HCT116 (cell line): ENCODE measurements around the gene HOXC13. TPM values are rescaled to one million over a fixed set of nuclear protein-coding genes. Genes with fewer than 3 reads are reported as not detected.

Source experiments
- ATAC-seq: fragments of 200-7000 bp; cut with Tn5 transposase; 2 replicates; pipeline ENCODE4 v1.9.1; 2020; ENCODE audit warnings: mild to moderate bottlenecking, moderate library complexity
- BruUV-seq: library from RNA; stranded (reverse); fragments of 400-500 nt; replicated peaks from 2 replicates; lab custom pipeline; 2021; lab: Mats Ljungman, UMichigan
- CTCF ChIA-PET: fragments of 300-600 bp; sonication (Branson Sonifier 250); formaldehyde crosslinking; loops from one replicate; lab custom pipeline; 2021; ENCODE audit warnings: antibody characterized with exemption; lab: Charles Lee
- POLR2A ChIA-PET: fragments of 300-600, 350-600 bp; sonication (Branson Sonifier 250); formaldehyde crosslinking; loops from one replicate; lab custom pipeline; 2021; ENCODE audit warnings: antibody characterized with exemption; lab: Charles Lee
- RAD21 ChIA-PET, 2 experiments: fragments of 300-600 bp; sonication (Branson Sonifier 250); formaldehyde crosslinking; loops; one replicate each; lab custom pipeline; 2023; ENCODE audit warnings: low total read pairs in 2 of 2; ENCODE audit not compliant: uncharacterized antibody in 2 of 2, unreplicated experiment in 2 of 2, low non-redundant PET in 1 of 2; lab: Charles Lee
- DNase-seq: peaks from one replicate; pipeline ENCODE4 v3.0.0-alpha.2; 2010; ENCODE audit warnings: low read depth, low spot score
- H2AFZ ChIP-seq: fragments of 200-600 bp; shearing (Covaris generic), sonication (generic); 2 replicates; pipeline ENCODE4 v1.6.1; 2017; ENCODE audit warnings: low read depth, mixed run types, mixed read lengths, antibody characterized with exemption, low read length; ENCODE audit not compliant: poor library complexity, severe bottlenecking
- H3K27ac ChIP-seq: 2 replicates; pipeline ENCODE4 v1.5.1; 2012; ENCODE audit warnings: low read depth, low read length
- H3K27me3 ChIP-seq: fragments of 200-600 bp; sonication (generic); 2 replicates; pipeline ENCODE4 v1.6.1; 2016; ENCODE audit warnings: mixed run types, low read length, mixed read lengths; ENCODE audit not compliant: insufficient read depth
- H3K36me3 ChIP-seq, 2 experiments: fragments of 200-500 bp in 1 of 2; fragments of 200-600 bp in 1 of 2; sonication (Bioruptor generic) in 1 of 2; sonication (generic) in 1 of 2; 2 replicates each; pipeline versions ENCODE4 v1.5.1 to v1.6.1; 2014 to 2016; ENCODE audit warnings: low read length in 2 of 2, inconsistent platforms in 1 of 2, mixed read lengths in 1 of 2, mixed run types in 1 of 2; ENCODE audit not compliant: insufficient read depth in 2 of 2, control insufficient read depth in 1 of 2
- H3K4me1 ChIP-seq, 2 experiments: fragments of 200-600 bp in 1 of 2; sonication (generic) in 1 of 2; 2 replicates each; pipeline versions ENCODE4 v1.5.1 to v1.6.1; 2012 to 2017; ENCODE audit warnings: low read length in 2 of 2, inconsistent platforms in 1 of 2, mild to moderate bottlenecking in 1 of 2, mixed read lengths in 1 of 2, mixed run types in 1 of 2, moderate library complexity in 1 of 2; ENCODE audit not compliant: insufficient read depth in 2 of 2, control insufficient read depth in 1 of 2
- H3K4me2 ChIP-seq: fragments of 200-600 bp; sonication (generic); 2 replicates; pipeline ENCODE4 v1.6.1; 2017; ENCODE audit warnings: mixed run types, low read length, mixed read lengths
- H3K4me3 ChIP-seq, 2 experiments: fragments of 200-600 bp in 1 of 2; sonication (generic) in 1 of 2; replicated peaks in 1 of 2; 2 replicates each; pipeline ENCODE4 v1.5.1; 2011 to 2016; ENCODE audit warnings: low read length in 2 of 2, control low read depth in 1 of 2, low read depth in 1 of 2, mild to moderate bottlenecking in 1 of 2, mixed read lengths in 1 of 2, mixed run types in 1 of 2
- H3K79me2 ChIP-seq: fragments of 200-600 bp; sonication (generic); 2 replicates; pipeline ENCODE4 v1.6.1; 2017; ENCODE audit warnings: mild to moderate bottlenecking, mixed run types, low read length, moderate library complexity, mixed read lengths; ENCODE audit not compliant: insufficient read depth
- H3K9ac ChIP-seq: fragments of 200-600 bp; sonication (generic); 2 replicates; pipeline ENCODE4 v1.6.1; 2016; ENCODE audit warnings: low read length, mixed read lengths
- H3K9me2 ChIP-seq: fragments of 200-600 bp; sonication (generic), shearing (Covaris generic); 2 replicates; pipeline ENCODE4 v1.6.1; 2017; ENCODE audit warnings: mixed run types, mild to moderate bottlenecking, moderate library complexity; ENCODE audit not compliant: insufficient read depth
- H3K9me3 ChIP-seq, 2 experiments: fragments of 200-500 bp in 1 of 2; fragments of 200-600 bp in 1 of 2; sonication (Bioruptor generic) in 1 of 2; sonication (generic) in 1 of 2; 2 replicates each; pipeline ENCODE4 v1.6.1; 2014 to 2017; ENCODE audit warnings: low read length in 2 of 2, mixed read lengths in 2 of 2, inconsistent platforms in 1 of 2, low read depth in 1 of 2, mild to moderate bottlenecking in 1 of 2, mixed run types in 1 of 2, moderate library complexity in 1 of 2; ENCODE audit not compliant: control insufficient read depth in 1 of 2, insufficient read depth in 1 of 2
- H4K20me1 ChIP-seq: fragments of 200-600 bp; sonication (generic), shearing (Covaris generic); 2 replicates; pipeline ENCODE4 v1.6.1; 2017; ENCODE audit warnings: mixed run types, mild to moderate bottlenecking, moderate library complexity; ENCODE audit not compliant: insufficient read depth
- ATF3 ChIP-seq: IDR thresholded peaks from 2 replicates; pipeline ENCODE4 v1.6.1; 2012
- CBX3 ChIP-seq: IDR thresholded peaks from 2 replicates; pipeline ENCODE4 v1.6.1; 2012; ENCODE audit warnings: low read depth
- CEBPB ChIP-seq: IDR thresholded peaks from 2 replicates; pipeline ENCODE4 v1.6.1; 2012; ENCODE audit warnings: low read depth
- CTCF ChIP-seq, 3 experiments: fragments of 200-600 bp in 1 of 3; sonication (generic) in 1 of 3; IDR thresholded peaks in 2 of 3; conservative IDR thresholded peaks in 1 of 3; 2 replicates each; pipeline ENCODE4 v1.5.1; 2012 to 2017; ENCODE audit warnings: low read depth in 2 of 3, low read length in 2 of 3, antibody characterized with exemption in 1 of 3, borderline replicate concordance in 1 of 3, control low read depth in 1 of 3, mild to moderate bottlenecking in 1 of 3, mixed read lengths in 1 of 3, mixed run types in 1 of 3, moderate library complexity in 1 of 3; ENCODE audit not compliant: insufficient read depth in 1 of 3
- EGR1 ChIP-seq: IDR thresholded peaks from 2 replicates; pipeline ENCODE4 v1.6.1; 2012; ENCODE audit warnings: low read depth
- ELF1 ChIP-seq: IDR thresholded peaks from 2 replicates; pipeline ENCODE4 v1.6.1; 2012; ENCODE audit warnings: low read depth, borderline replicate concordance
- EZH2 ChIP-seq: fragments of 200-600 bp; sonication (generic); IDR thresholded peaks from 2 replicates; pipeline ENCODE4 v1.6.1; 2017; ENCODE audit warnings: antibody characterized with exemption, mixed run types
- JUND ChIP-seq: IDR thresholded peaks from 2 replicates; pipeline ENCODE4 v1.6.1; 2012
- MAX ChIP-seq: IDR thresholded peaks from 2 replicates; pipeline ENCODE4 v1.6.1; 2012
- POLR2A ChIP-seq: IDR thresholded peaks from 2 replicates; pipeline ENCODE4 v1.7.0; 2011; ENCODE audit warnings: borderline replicate concordance; ENCODE audit not compliant: insufficient read depth, insufficient read length; ENCODE audit errors: extremely low read depth
- POLR2AphosphoS5 ChIP-seq: IDR thresholded peaks from 2 replicates; pipeline ENCODE4 v1.6.1; 2011; ENCODE audit warnings: mild to moderate bottlenecking, low read depth, low read length, moderate library complexity
- REST ChIP-seq: IDR thresholded peaks from 2 replicates; pipeline ENCODE4 v1.6.1; 2012; ENCODE audit warnings: low read depth
- SIN3A ChIP-seq: IDR thresholded peaks from 2 replicates; pipeline ENCODE4 v1.6.1; 2012; ENCODE audit warnings: low read depth
- SP1 ChIP-seq: IDR thresholded peaks from 2 replicates; pipeline ENCODE4 v1.6.1; 2012; ENCODE audit warnings: low read depth
- SRF ChIP-seq: IDR thresholded peaks from 2 replicates; pipeline ENCODE4 v1.6.1; 2012; ENCODE audit warnings: low read depth
- TCF7L2 ChIP-seq: IDR thresholded peaks from 2 replicates; pipeline ENCODE4 v1.7.0; 2011; ENCODE audit warnings: borderline replicate concordance, inconsistent platforms; ENCODE audit not compliant: insufficient read depth, insufficient read length; ENCODE audit errors: extremely low read depth
- YY1 ChIP-seq: IDR thresholded peaks from 2 replicates; pipeline ENCODE4 v1.6.1; 2011; ENCODE audit warnings: low read length, low read depth, moderate library complexity, mild to moderate bottlenecking; ENCODE audit not compliant: insufficient replicate concordance; ENCODE audit errors: extremely low read depth
- ZBTB33 ChIP-seq: IDR thresholded peaks from 2 replicates; pipeline ENCODE4 v1.6.1; 2011; ENCODE audit warnings: mild to moderate bottlenecking, low read length, moderate library complexity; ENCODE audit not compliant: insufficient replicate concordance; ENCODE audit errors: extremely low read depth
- ZFX ChIP-seq: fragments of 450-650 bp; IDR thresholded peaks from 2 replicates; pipeline ENCODE4 v1.6.1; 2017
- ZNF274 ChIP-seq: fragments of 200-500 bp; sonication (Bioruptor generic); IDR thresholded peaks from 2 replicates; pipeline ENCODE4 v1.6.1; 2014; ENCODE audit warnings: mild to moderate bottlenecking, low read depth, low read length, inconsistent platforms
- intact Hi-C: fragments of 100-400 bp; cut with micrococcal nuclease; formaldehyde crosslinking; loops from 2 replicates; pipeline ENCODE4 v1.10.0; 2022
- total RNA-seq: library from RNA; stranded (reverse); gene quantifications from one replicate; pipeline ENCODE4 v1.2.1, GENCODE V29; 2021; ENCODE audit not compliant: unreplicated experiment

Gene HOXC13
- total RNA-seq, 1 experiment from 2014 or later, result 3.8 TPM

GRCh38 chr12:53956251-53956887, 17.7 kb downstream of the HOXC13 start:
- no peaks in the 10 kb centered on the region for H3K9me3 ChIP-seq
- H3K9ac ChIP-seq, result no peak overlapping the region
- DNase-seq (no peak), ATAC-seq (no peak)
- no peaks in the 10 kb centered on the region for H4K20me1 ChIP-seq
- no peaks in the 10 kb centered on the region for H3K27me3 ChIP-seq
- intact Hi-C loops, result no loop called here
- no peaks in the 10 kb centered on the region for H3K36me3 ChIP-seq
- H3K4me3 ChIP-seq, result no peak overlapping the region
- H3K4me2 ChIP-seq, result no peak overlapping the region
- H3K79me2 ChIP-seq, result no peaks in the 10 kb centered on the region
- CTCF ChIA-PET, result no interaction called here
- TF ChIP-seq SIN3A, result no peak
- no peak for TF ChIP-seq POLR2A
- TF ChIP-seq CTCF (IDR thresholded peaks at IDR 0.05 in 2 of 3, conservative IDR thresholded peaks at IDR 0.05 in 1 of 3; ENCODE audit: borderline replicate concordance in 1 of 3, insufficient read depth in 1 of 3, low read depth in 2 of 3, low read length in 2 of 3), result no peak
- TF ChIP-seq CEBPB, result no peak
- no peak for TF ChIP-seq EGR1
- TF ChIP-seq SP1, result no peak
- TF ChIP-seq SRF, result no peak
- TF ChIP-seq ATF3, result no peak
- no peak for TF ChIP-seq TCF7L2
- TF ChIP-seq CBX3, result no peak
- no peak for TF ChIP-seq ZBTB33
- no peak for TF ChIP-seq ZFX
- no peak for TF ChIP-seq JUND
- TF ChIP-seq POLR2AphosphoS5, result no peak
- TF ChIP-seq ELF1, result no peak
- TF ChIP-seq YY1, result no peak
- TF ChIP-seq REST, result no peak
- TF ChIP-seq EZH2, result no peak
- no peak for TF ChIP-seq MAX
- TF ChIP-seq ZNF274, result no peak
- TF ChIP-seq, all 23 proteins: peak for 0
- H3K9me2 ChIP-seq, result no peaks in the 10 kb centered on the region
- no peak overlapping the region for H3K27ac ChIP-seq
- POLR2A ChIA-PET, result no interaction called here
- RAD21 ChIA-PET, result no interaction called here
- no TSS peak for BruUV-seq
- no peak overlapping the region for H2AFZ ChIP-seq
- H3K4me1 ChIP-seq, result peaks cover 12 to 15% of the 10 kb centered on the region in 2 experiments
